GM19395 (cell line): ENCODE measurements around the gene TNS1.

Source experiments
- ATAC-seq: cut with Tn5 transposase; IDR thresholded peaks from one replicate; pipeline ENCODE4 v1.9.1; 2021; ENCODE audit warnings: mild to moderate bottlenecking, moderate library complexity; ENCODE audit not compliant: unreplicated experiment

TNS1 gene

GRCh38 chr2:218017211-218018053 is 14.6 kb upstream of the TNS1 start:
- no peak for ATAC-seq

GRCh38 chr2:218016810-218017209 is 14.0 kb upstream of the TNS1 start:
- no peak for ATAC-seq

- ATAC-seq: no peak
These were observed 13.1 kb upstream of the TNS1 start for GRCh38 chr2:218015586-218016521.

GRCh38 chr2:218014706-218015585 is 12.2 kb upstream of the TNS1 start:
- no peak for ATAC-seq

GRCh38 chr2:218013289-218013688 is 10.5 kb upstream of the TNS1 start:
- no peak for ATAC-seq

GRCh38 chr2:218012284-218012683 is 9.5 kb upstream of the TNS1 start:
- no peak for ATAC-seq

- ATAC-seq: no peak
These were observed 8.9 kb upstream of the TNS1 start for GRCh38 chr2:218011653-218012040.

- ATAC-seq: no peak
These were observed 8.3 kb upstream of the TNS1 start for GRCh38 chr2:218010984-218011652.

- ATAC-seq: no peak
These were observed 7.6 kb upstream of the TNS1 start for GRCh38 chr2:218010140-218010983.

GRCh38 chr2:218009765-218010139 is 7.0 kb upstream of the TNS1 start:
- no peak for ATAC-seq

GRCh38 chr2:218009231-218009630 is 6.4 kb upstream of the TNS1 start:
- no peak for ATAC-seq

GRCh38 chr2:218008060-218009040 is 5.6 kb upstream of the TNS1 start:
- ATAC-seq: no peak

GRCh38 chr2:218006741-218007140 is 3.9 kb upstream of the TNS1 start:
- ATAC-seq: no peak

GRCh38 chr2:218005486-218005885 is 2.7 kb upstream of the TNS1 start:
- no peak for ATAC-seq

GRCh38 chr2:218005028-218005427 is 2.2 kb upstream of the TNS1 start:
- ATAC-seq: no peak

- no peak for ATAC-seq
These were observed 1.2 kb upstream of the TNS1 start for GRCh38 chr2:218003981-218004419.

GRCh38 chr2:218003281-218003944 is 618 bp upstream of the TNS1 start:
- no peak for ATAC-seq
